ENCODE results near the gene BICC1. TPM values are rescaled to one million over a fixed set of nuclear protein-coding genes. Genes with fewer than 3 reads are reported as not detected.

Gene BICC1
- total and polyA plus RNA-seq, 4 donors, result 0.82 to 6.1 (median 4.5) TPM

DNA sequence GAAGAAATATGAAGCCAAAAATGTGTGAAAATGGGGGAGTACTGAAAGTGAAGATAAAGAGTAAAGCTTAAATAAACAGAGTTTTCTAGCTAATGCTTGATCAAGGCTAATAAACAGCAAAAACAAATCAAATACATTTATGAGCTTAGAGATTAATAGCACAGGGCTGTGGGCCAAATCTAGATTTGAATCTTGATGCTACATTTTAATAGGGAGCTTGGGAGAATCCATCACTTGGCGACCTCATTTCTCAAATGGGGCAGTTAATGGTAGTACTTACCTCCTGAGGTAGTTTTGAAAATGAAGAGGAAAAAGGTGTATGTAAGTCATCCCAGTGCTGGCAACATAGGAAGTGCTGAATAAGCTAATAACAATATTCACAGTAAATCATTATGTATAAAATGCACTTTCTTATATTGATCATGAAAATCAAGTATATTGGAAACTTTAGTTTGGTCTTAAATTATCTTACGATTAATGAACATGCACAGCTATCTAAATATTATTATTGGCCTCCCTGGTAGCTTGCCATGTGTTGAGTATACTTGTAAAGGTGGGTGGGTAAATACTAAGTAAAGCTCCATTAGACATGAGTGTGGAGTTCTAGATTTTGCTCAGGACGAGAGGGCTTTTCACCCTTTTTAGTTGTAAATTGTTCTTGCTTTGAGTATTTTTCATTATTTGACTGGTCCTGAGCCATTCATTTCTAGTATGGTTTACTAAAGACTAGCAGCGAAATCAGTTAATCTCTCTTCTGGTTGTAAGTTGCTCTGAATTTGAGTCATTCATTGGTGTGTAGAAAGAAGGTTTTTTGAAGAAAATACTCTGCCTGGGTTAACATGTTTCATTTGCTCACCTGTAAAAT, 5.1 kb downstream of the BICC1 start (continued):
- TF ChIP-seq TAF1 (conservative IDR thresholded peaks at IDR 0.05) (no peak), HNF4A (conservative IDR thresholded peaks at IDR 0.05) (no peak), FOXA2 (IDR thresholded peaks at IDR 0.05) (no peak), NR2F2 (IDR thresholded peaks at IDR 0.05) (no peak), FOXA1 (IDR thresholded peaks at IDR 0.05) (no peak), RAD21 (IDR thresholded peaks at IDR 0.05) (no peak)
- TF ChIP-seq, protein P1, sequence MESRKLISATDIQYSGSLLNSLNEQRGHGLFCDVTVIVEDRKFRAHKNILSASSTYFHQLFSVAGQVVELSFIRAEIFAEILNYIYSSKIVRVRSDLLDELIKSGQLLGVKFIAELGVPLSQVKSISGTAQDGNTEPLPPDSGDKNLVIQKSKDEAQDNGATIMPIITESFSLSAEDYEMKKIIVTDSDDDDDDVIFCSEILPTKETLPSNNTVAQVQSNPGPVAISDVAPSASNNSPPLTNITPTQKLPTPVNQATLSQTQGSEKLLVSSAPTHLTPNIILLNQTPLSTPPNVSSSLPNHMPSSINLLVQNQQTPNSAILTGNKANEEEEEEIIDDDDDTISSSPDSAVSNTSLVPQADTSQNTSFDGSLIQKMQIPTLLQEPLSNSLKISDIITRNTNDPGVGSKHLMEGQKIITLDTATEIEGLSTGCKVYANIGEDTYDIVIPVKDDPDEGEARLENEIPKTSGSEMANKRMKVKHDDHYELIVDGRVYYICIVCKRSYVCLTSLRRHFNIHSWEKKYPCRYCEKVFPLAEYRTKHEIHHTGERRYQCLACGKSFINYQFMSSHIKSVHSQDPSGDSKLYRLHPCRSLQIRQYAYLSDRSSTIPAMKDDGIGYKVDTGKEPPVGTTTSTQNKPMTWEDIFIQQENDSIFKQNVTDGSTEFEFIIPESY (IDR thresholded peaks at IDR 0.05), result no peak
- TF ChIP-seq, protein P2, sequence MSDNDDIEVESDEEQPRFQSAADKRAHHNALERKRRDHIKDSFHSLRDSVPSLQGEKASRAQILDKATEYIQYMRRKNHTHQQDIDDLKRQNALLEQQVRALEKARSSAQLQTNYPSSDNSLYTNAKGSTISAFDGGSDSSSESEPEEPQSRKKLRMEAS (IDR thresholded peaks at IDR 0.05), result no peak

DNA sequence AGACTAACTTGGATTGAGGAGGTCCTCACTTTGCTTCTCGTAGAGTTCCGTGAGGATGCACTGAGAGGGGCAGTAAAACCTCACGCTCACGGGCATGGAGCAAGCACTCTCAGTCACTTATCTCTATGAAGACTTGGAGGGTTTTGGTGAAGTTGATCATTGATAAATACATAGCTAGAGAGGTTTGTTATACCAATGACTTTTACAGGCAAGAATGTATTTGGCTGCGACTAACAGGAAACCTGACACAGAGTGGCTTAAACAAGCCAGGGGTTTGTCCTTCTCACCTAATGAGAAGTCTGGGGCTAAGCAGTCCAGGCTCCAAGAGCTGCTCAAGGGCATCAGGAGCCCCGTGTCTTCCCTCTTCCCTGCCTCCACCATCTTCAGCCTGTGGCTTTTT, 6.1 kb downstream of the BICC1 start:
- Histone ChIP-seq H3K4me1 (ENCODE audit: control insufficient read depth in 4 of 4, insufficient read depth in 4 of 4, low read length in 3 of 4) (peaks cover 1 to 4% (median 3%) of the 10 kb centered on the region in 4 donors), H3K4me3 (ENCODE audit: low read depth in 1 of 3, low read length in 3 of 3) (no peak overlapping the region), H3K36me3 (ENCODE audit: control insufficient read depth in 4 of 4, insufficient read depth in 3 of 4, low read depth in 1 of 4, low read length in 3 of 4) (no peaks in the 10 kb centered on the region), H3K9me3 (ENCODE audit: control insufficient read depth in 4 of 4, low read length in 3 of 4) (no peaks in the 10 kb centered on the region), H3K27me3 (ENCODE audit: control insufficient read depth in 4 of 4, insufficient read depth in 4 of 4, low read length in 3 of 4) (peaks cover 0 to 12% (median 1%) of the 10 kb centered on the region in 4 donors), H3K27ac (ENCODE audit: low read depth in 1 of 2, low read length in 2 of 2) (no peak overlapping the region), H3K9ac (ENCODE audit: low read depth in 1 of 2, low read length in 2 of 2) (no peak overlapping the region)
- WGBS, result 75% methylated on average over 6 of the region's 6 CpGs
- no peak for DNase-seq (ENCODE audit: low spot score)
- TF ChIP-seq JUND (IDR thresholded peaks at IDR 0.05), result no peak

DNA sequence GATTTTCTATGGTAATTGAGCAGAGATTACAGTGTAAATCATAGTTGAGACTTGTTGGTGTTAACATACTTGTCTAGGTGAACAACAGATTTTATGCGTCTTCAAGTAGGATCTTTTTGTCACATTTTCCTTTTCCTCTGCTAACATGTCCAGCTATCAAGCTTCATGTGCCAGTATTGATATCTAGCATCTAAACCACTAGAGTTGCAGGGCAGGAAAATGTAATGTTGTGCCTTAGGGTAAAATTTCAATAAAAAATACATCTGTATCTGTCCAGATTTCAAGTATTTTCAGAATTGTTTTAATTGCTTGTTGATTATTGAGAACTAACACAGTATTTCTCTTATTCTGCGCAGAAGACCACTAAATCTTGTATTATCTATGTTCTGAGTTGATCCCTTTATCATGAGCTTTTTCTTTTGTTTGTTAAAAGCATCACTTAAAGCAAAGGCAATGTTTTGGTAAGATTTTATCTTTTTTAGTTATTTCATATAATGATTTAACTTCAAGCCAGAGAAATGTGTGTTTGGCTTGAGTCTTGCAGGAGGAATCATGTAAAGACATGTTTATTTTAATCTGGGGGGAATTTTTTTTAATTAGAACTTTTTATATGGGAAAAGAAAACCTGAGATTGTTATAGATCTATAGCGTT, 16.5 kb downstream of the BICC1 start:
- peaks cover 0 to 2% (median 0%) of the 10 kb centered on the region in 4 donors for H3K4me1 ChIP-seq (ENCODE audit: control insufficient read depth in 4 of 4, insufficient read depth in 4 of 4, low read length in 3 of 4)
- no peak overlapping the region for H3K27ac ChIP-seq (ENCODE audit: low read depth in 1 of 2, low read length in 2 of 2)
- WGBS, result 62% methylated on average over 3 of the region's 3 CpGs
- no peaks in the 10 kb centered on the region for H3K27me3 ChIP-seq (ENCODE audit: control insufficient read depth in 4 of 4, insufficient read depth in 4 of 4, low read length in 3 of 4)
- H3K4me3 ChIP-seq (ENCODE audit: low read depth in 1 of 3, low read length in 3 of 3), result no peak overlapping the region
- no peak overlapping the region for H3K9ac ChIP-seq (ENCODE audit: low read depth in 1 of 2, low read length in 2 of 2)
- TF ChIP-seq, protein P1 (IDR thresholded peaks at IDR 0.05), result no peak
- TF ChIP-seq, protein P2 (IDR thresholded peaks at IDR 0.05), result no peak
- TF ChIP-seq RXRA (IDR thresholded peaks at IDR 0.05) (no peak), FOXA1 (IDR thresholded peaks at IDR 0.05) (no peak), HNF4G (IDR thresholded peaks at IDR 0.05) (no peak), HNF4A (conservative IDR thresholded peaks at IDR 0.05) (no peak), JUND (IDR thresholded peaks at IDR 0.05) (no peak), EGR1 (IDR thresholded peaks at IDR 0.05; ENCODE audit: low read depth in 2 of 2) (no peak)
- TF ChIP-seq, protein P3, sequence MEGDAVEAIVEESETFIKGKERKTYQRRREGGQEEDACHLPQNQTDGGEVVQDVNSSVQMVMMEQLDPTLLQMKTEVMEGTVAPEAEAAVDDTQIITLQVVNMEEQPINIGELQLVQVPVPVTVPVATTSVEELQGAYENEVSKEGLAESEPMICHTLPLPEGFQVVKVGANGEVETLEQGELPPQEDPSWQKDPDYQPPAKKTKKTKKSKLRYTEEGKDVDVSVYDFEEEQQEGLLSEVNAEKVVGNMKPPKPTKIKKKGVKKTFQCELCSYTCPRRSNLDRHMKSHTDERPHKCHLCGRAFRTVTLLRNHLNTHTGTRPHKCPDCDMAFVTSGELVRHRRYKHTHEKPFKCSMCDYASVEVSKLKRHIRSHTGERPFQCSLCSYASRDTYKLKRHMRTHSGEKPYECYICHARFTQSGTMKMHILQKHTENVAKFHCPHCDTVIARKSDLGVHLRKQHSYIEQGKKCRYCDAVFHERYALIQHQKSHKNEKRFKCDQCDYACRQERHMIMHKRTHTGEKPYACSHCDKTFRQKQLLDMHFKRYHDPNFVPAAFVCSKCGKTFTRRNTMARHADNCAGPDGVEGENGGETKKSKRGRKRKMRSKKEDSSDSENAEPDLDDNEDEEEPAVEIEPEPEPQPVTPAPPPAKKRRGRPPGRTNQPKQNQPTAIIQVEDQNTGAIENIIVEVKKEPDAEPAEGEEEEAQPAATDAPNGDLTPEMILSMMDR (IDR thresholded peaks at IDR 0.05; ENCODE audit: low read depth, low read length, missing input control), result no peak
- no peaks in the 10 kb centered on the region for H3K36me3 ChIP-seq (ENCODE audit: control insufficient read depth in 4 of 4, insufficient read depth in 3 of 4, low read depth in 1 of 4, low read length in 3 of 4)
- no peak for DNase-seq (ENCODE audit: low spot score)
- no peaks in the 10 kb centered on the region for H3K9me3 ChIP-seq (ENCODE audit: control insufficient read depth in 4 of 4, low read length in 3 of 4)

Measured in liver (tissue), 9 donors.